ENCODE data around the gene ARHGEF12.

ARHGEF12 gene

GRCh38 chr11:120344302-120345004, 8.2 kb downstream of the ARHGEF12 start:
- DNase-seq = no peak

- DNase-seq = no peak
Measured at GRCh38 chr11:120346233-120346632, 10.0 kb downstream of the ARHGEF12 start.

GRCh38 chr11:120350637-120351036, 14.4 kb downstream of the ARHGEF12 start:
- DNase-seq = no peak

- DNase-seq = no peak
Measured at GRCh38 chr11:120352405-120352804, 16.2 kb downstream of the ARHGEF12 start.

GRCh38 chr11:120354068-120354467, 17.9 kb downstream of the ARHGEF12 start:
- no peak for DNase-seq

GRCh38 chr11:120354779-120355178, 18.6 kb downstream of the ARHGEF12 start:
- DNase-seq = no peak

- no peak for DNase-seq
Measured at GRCh38 chr11:120357620-120358019, 21.4 kb downstream of the ARHGEF12 start.

GRCh38 chr11:120358729-120359128, 22.5 kb downstream of the ARHGEF12 start:
- DNase-seq = no peak

GRCh38 chr11:120363436-120363835, 27.2 kb downstream of the ARHGEF12 start:
- DNase-seq = no peak

GRCh38 chr11:120365512-120365911, 29.3 kb downstream of the ARHGEF12 start:
- DNase-seq = no peak

GRCh38 chr11:120372296-120372695, 36.1 kb downstream of the ARHGEF12 start:
- DNase-seq = no peak

- no peak for DNase-seq
Measured at GRCh38 chr11:120375076-120375475, 38.9 kb downstream of the ARHGEF12 start.

- DNase-seq = no peak
Measured at GRCh38 chr11:120376547-120377182, 40.5 kb downstream of the ARHGEF12 start.

GRCh38 chr11:120378474-120378873, 42.3 kb downstream of the ARHGEF12 start:
- DNase-seq = no peak

GRCh38 chr11:120381401-120381800, 45.2 kb downstream of the ARHGEF12 start:
- DNase-seq = no peak

- DNase-seq = no peak
Measured at GRCh38 chr11:120383518-120384155, 47.4 kb downstream of the ARHGEF12 start.

- DNase-seq = no peak
Measured at GRCh38 chr11:120384476-120384875, 48.3 kb downstream of the ARHGEF12 start.

- DNase-seq = no peak
Measured at GRCh38 chr11:120385110-120385509, 48.9 kb downstream of the ARHGEF12 start.

GRCh38 chr11:120385655-120386054, 49.4 kb downstream of the ARHGEF12 start:
- no peak for DNase-seq

- no peak for DNase-seq
Measured at GRCh38 chr11:120386318-120386717, 50.1 kb downstream of the ARHGEF12 start.

- DNase-seq = no peak
Measured at GRCh38 chr11:120386774-120387371, 50.7 kb downstream of the ARHGEF12 start.

- no peak for DNase-seq
Measured at GRCh38 chr11:120388261-120388660, 52.0 kb downstream of the ARHGEF12 start.

- DNase-seq = no peak
Measured at GRCh38 chr11:120389693-120390584, 53.7 kb downstream of the ARHGEF12 start.
